KG1 (cell line): ENCODE data around the gene COL1A1.

Source experiments
- DNase-seq: peaks from one replicate; lab custom pipeline; 2025; lab: John Stamatoyannopoulos, UW

COL1A1 gene

GRCh38 chr17:50141026-50141744 is 60.2 kb downstream of the COL1A1 start:
- no peak for DNase-seq

GRCh38 chr17:50139950-50140885 is 61.2 kb downstream of the COL1A1 start:
- peak; percentile 40 for DNase-seq

- no peak for DNase-seq
Measured at GRCh38 chr17:50139185-50139783, 62.1 kb downstream of the COL1A1 start.

- no peak for DNase-seq
Measured at GRCh38 chr17:50137042-50137441, 64.4 kb downstream of the COL1A1 start.

GRCh38 chr17:50136096-50136687 is 65.2 kb downstream of the COL1A1 start:
- DNase-seq, result no peak

GRCh38 chr17:50135316-50136095 is 65.9 kb downstream of the COL1A1 start:
- DNase-seq, result no peak

GRCh38 chr17:50134206-50135110 is 67.0 kb downstream of the COL1A1 start:
- no peak for DNase-seq

- no peak for DNase-seq
Measured at GRCh38 chr17:50133769-50134099, 67.7 kb downstream of the COL1A1 start.
